ENCODE measurements around the gene STK24. TPM values are rescaled to one million over a fixed set of nuclear protein-coding genes. Genes with fewer than 3 reads are reported as not detected.
A peak's percentile ranks its signal among the peaks of the same experiment; 100 is the strongest.

The STK24 gene
- polyA plus RNA-seq, 3 donors from 2014 or later = 10.8 to 18.8 (median 15.8) TPM

GRCh38 chr13:98456413-98456845, 120.5 kb downstream of the STK24 start:
- Mint-ChIP-seq H3K27ac (peak overlapping the region in 2 of 6 donors; percentile 34 to 44), H3K36me3 (peaks cover 19 to 41% (median 20%) of the 10 kb centered on the region in 3 donors), H3K9me3 (no peaks in the 10 kb centered on the region), H3K4me3 (no peak overlapping the region), H3K27me3 (ENCODE audit: low read depth in 3 of 3) (peaks cover 2 to 3% (median 2%) of the 10 kb centered on the region in 3 donors), H3K4me1 (peaks cover under 1 to 7% of the 10 kb centered on the region in 2 donors)
- no peak for DNase-seq

- no peaks in the 10 kb centered on the region for H3K9me3 Mint-ChIP-seq
- H3K4me3 Mint-ChIP-seq = no peak overlapping the region
- H3K27me3 Mint-ChIP-seq (ENCODE audit: low read depth in 3 of 3) = peaks cover 2% of the 10 kb centered on the region in 3 donors
- H3K36me3 Mint-ChIP-seq = peaks cover 20 to 32% (median 22%) of the 10 kb centered on the region in 3 donors
- H3K4me1 Mint-ChIP-seq = peaks cover 3 to 14% of the 10 kb centered on the region in 2 donors
- peak overlapping the region in 1 of 6 donors; percentile 36 for H3K27ac Mint-ChIP-seq
- no peak for DNase-seq
Observed at GRCh38 chr13:98454389-98454881, 122.5 kb downstream of the STK24 start.

GRCh38 chr13:98452851-98453843, 123.8 kb downstream of the STK24 start:
- Mint-ChIP-seq H3K27ac (no peak overlapping the region), H3K4me3 (no peak overlapping the region), H3K27me3 (ENCODE audit: low read depth in 3 of 3) (peaks cover 0 to 2% (median 2%) of the 10 kb centered on the region in 3 donors), H3K9me3 (no peaks in the 10 kb centered on the region), H3K36me3 (peaks cover 20 to 29% (median 25%) of the 10 kb centered on the region in 3 donors), H3K4me1 (peaks cover 5 to 14% of the 10 kb centered on the region in 2 donors)
- DNase-seq = no peak

GRCh38 chr13:98451676-98452470, 125.0 kb downstream of the STK24 start:
- Mint-ChIP-seq H3K4me1 (peaks cover 5 to 14% of the 10 kb centered on the region in 2 donors), H3K9me3 (no peaks in the 10 kb centered on the region), H3K27me3 (ENCODE audit: low read depth in 3 of 3) (peaks cover 0 to 2% (median 0%) of the 10 kb centered on the region in 3 donors), H3K36me3 (peaks cover 17 to 32% (median 28%) of the 10 kb centered on the region in 3 donors), H3K4me3 (no peak overlapping the region), H3K27ac (peak overlapping the region in 1 of 6 donors; percentile 17)
- no peak for DNase-seq

GRCh38 chr13:98450539-98451111, 126.3 kb downstream of the STK24 start:
- peaks cover 6 to 15% of the 10 kb centered on the region in 2 donors for H3K4me1 Mint-ChIP-seq
- H3K4me3 Mint-ChIP-seq = no peak overlapping the region
- H3K36me3 Mint-ChIP-seq = peaks cover 17 to 29% (median 25%) of the 10 kb centered on the region in 3 donors
- H3K9me3 Mint-ChIP-seq = no peaks in the 10 kb centered on the region
- H3K27ac Mint-ChIP-seq = peak overlapping the region in 1 of 6 donors; percentile 41
- H3K27me3 Mint-ChIP-seq (ENCODE audit: low read depth in 3 of 3) = peaks cover 0 to 3% (median 2%) of the 10 kb centered on the region in 3 donors
- DNase-seq = no peak

- Mint-ChIP-seq H3K27me3 (ENCODE audit: low read depth in 3 of 3) (peaks cover 0 to 7% (median under 1%) of the 10 kb centered on the region in 3 donors), H3K4me3 (no peak overlapping the region), H3K9me3 (no peaks in the 10 kb centered on the region), H3K27ac (no peak overlapping the region), H3K36me3 (peaks cover 17 to 26% (median 25%) of the 10 kb centered on the region in 3 donors), H3K4me1 (peaks cover 12 to 21% of the 10 kb centered on the region in 2 donors)
- no peak for DNase-seq
Observed at GRCh38 chr13:98450026-98450425, 126.9 kb downstream of the STK24 start.

GRCh38 chr13:98449273-98449672, 127.6 kb downstream of the STK24 start:
- H3K27ac Mint-ChIP-seq = no peak overlapping the region

GRCh38 chr13:98448642-98448928, 128.3 kb downstream of the STK24 start:
- Mint-ChIP-seq H3K4me3 (no peak overlapping the region), H3K9me3 (no peaks in the 10 kb centered on the region), H3K27me3 (ENCODE audit: low read depth in 3 of 3) (peaks cover 0 to 10% (median 0%) of the 10 kb centered on the region in 3 donors), H3K27ac (no peak overlapping the region), H3K4me1 (peaks cover 13 to 21% of the 10 kb centered on the region in 2 donors), H3K36me3 (peaks cover 11 to 26% (median 25%) of the 10 kb centered on the region in 3 donors)
- no peak for DNase-seq

More at GRCh38 chr13:98449273-98449672, 127.6 kb downstream of the STK24 start:
- Mint-ChIP-seq H3K9me3 (no peaks in the 10 kb centered on the region), H3K4me3 (no peak overlapping the region), H3K27me3 (ENCODE audit: low read depth in 3 of 3) (peaks cover 0 to 8% (median 0%) of the 10 kb centered on the region in 3 donors), H3K4me1 (peaks cover 13 to 21% of the 10 kb centered on the region in 2 donors), H3K36me3 (peaks cover 15 to 26% (median 25%) of the 10 kb centered on the region in 3 donors)
- no peak for DNase-seq

GRCh38 chr13:98447881-98448641, 128.8 kb downstream of the STK24 start:
- DNase-seq = no peak
- Mint-ChIP-seq H3K4me1 (peaks cover 13 to 21% of the 10 kb centered on the region in 2 donors), H3K36me3 (peaks cover 11 to 26% (median 23%) of the 10 kb centered on the region in 3 donors), H3K27me3 (ENCODE audit: low read depth in 3 of 3) (peaks cover 0 to 10% (median 0%) of the 10 kb centered on the region in 3 donors), H3K9me3 (no peaks in the 10 kb centered on the region), H3K27ac (no peak overlapping the region), H3K4me3 (no peak overlapping the region)

GRCh38 chr13:98447130-98447529, 129.8 kb downstream of the STK24 start:
- no peak overlapping the region for H3K4me3 Mint-ChIP-seq
- H3K27ac Mint-ChIP-seq = peak overlapping the region in 2 of 6 donors; percentile 26 to 29
- peaks cover 13 to 21% of the 10 kb centered on the region in 2 donors for H3K4me1 Mint-ChIP-seq
- DNase-seq = no peak
- no peaks in the 10 kb centered on the region for H3K9me3 Mint-ChIP-seq
- H3K36me3 Mint-ChIP-seq = peaks cover 2 to 20% (median 14%) of the 10 kb centered on the region in 3 donors
- H3K27me3 Mint-ChIP-seq (ENCODE audit: low read depth in 3 of 3) = peaks cover 0 to 10% (median 0%) of the 10 kb centered on the region in 3 donors

GRCh38 chr13:98446234-98446621, 130.7 kb downstream of the STK24 start:
- no peaks in the 10 kb centered on the region for H3K9me3 Mint-ChIP-seq
- no peak for DNase-seq
- H3K4me1 Mint-ChIP-seq = peaks cover 11 to 12% of the 10 kb centered on the region in 2 donors
- peaks cover 0 to 13% (median 2%) of the 10 kb centered on the region in 3 donors for H3K27me3 Mint-ChIP-seq (ENCODE audit: low read depth in 3 of 3)
- H3K36me3 Mint-ChIP-seq = peaks cover 0 to 12% (median 7%) of the 10 kb centered on the region in 3 donors
- H3K4me3 Mint-ChIP-seq = no peak overlapping the region
- peak overlapping the region in 1 of 6 donors; percentile 29 for H3K27ac Mint-ChIP-seq

Data from immature natural killer cell (primary cell).